GM23338 (cell line): ENCODE data around the gene CCDC127. TPM values are rescaled to one million over a fixed set of nuclear protein-coding genes. Genes with fewer than 3 reads are reported as not detected.

Experiments
- ATAC-seq: fragments of 200-7000 bp; cut with Tn5 transposase; 3 replicates; pipeline ENCODE4 v1.9.1; 2020
- DNase-seq: peaks from one replicate; pipeline ENCODE4 v3.0.0-alpha.2; 2015; ENCODE audit warnings: low spot score
- H2AFZ ChIP-seq: fragments of 200-600 bp; sonication (generic); 2 replicates; pipeline ENCODE4 v1.8.0; 2016; ENCODE audit warnings: antibody characterized with exemption, mild to moderate bottlenecking, moderate library complexity
- H3F3A ChIP-seq: fragments of 200-600 bp; sonication (generic); replicated peaks from 2 replicates; pipeline ENCODE4 v1.8.0; 2017; ENCODE audit warnings: antibody characterized with exemption, mixed run types, low read depth
- H3K27ac ChIP-seq: fragments of 200-600 bp; sonication (generic); 2 replicates; pipeline ENCODE4 v1.6.1; 2016; ENCODE audit warnings: low read depth
- H3K27me3 ChIP-seq: fragments of 200-600 bp; sonication (generic); 2 replicates; pipeline ENCODE4 v1.8.0; 2016; ENCODE audit warnings: mild to moderate bottlenecking, mixed run types, moderate library complexity; ENCODE audit not compliant: insufficient read depth
- H3K36me3 ChIP-seq: fragments of 200-600 bp; sonication (generic); 2 replicates; pipeline ENCODE4 v1.8.0; 2016; ENCODE audit warnings: mild to moderate bottlenecking; ENCODE audit not compliant: insufficient read depth
- H3K4me1 ChIP-seq: fragments of 200-600 bp; sonication (generic); 2 replicates; pipeline ENCODE4 v1.8.0; 2016; ENCODE audit warnings: mild to moderate bottlenecking, moderate library complexity; ENCODE audit not compliant: insufficient read depth
- H3K4me2 ChIP-seq: fragments of 200-600 bp; sonication (generic); 2 replicates; pipeline ENCODE4 v1.7.1; 2017; ENCODE audit warnings: mixed run types
- H3K4me3 ChIP-seq: fragments of 200-600 bp; sonication (generic); 2 replicates; pipeline ENCODE4 v1.6.1; 2016; ENCODE audit warnings: mixed run types
- H3K79me2 ChIP-seq: fragments of 200-600 bp; sonication (generic); replicated peaks from 2 replicates; pipeline ENCODE4 v1.8.0; 2017; ENCODE audit warnings: mild to moderate bottlenecking; ENCODE audit not compliant: insufficient read depth
- H3K9me2 ChIP-seq: fragments of 200-600 bp; sonication (generic); 2 replicates; pipeline ENCODE4 v1.8.0; 2017; ENCODE audit not compliant: insufficient read depth
- H4K20me1 ChIP-seq: fragments of 200-600 bp; sonication (generic); replicated peaks from 2 replicates; pipeline ENCODE4 v1.8.0; 2017; ENCODE audit warnings: mild to moderate bottlenecking; ENCODE audit not compliant: insufficient read depth
- H3K27ac Mint-ChIP-seq: 2 replicates; pipeline ENCODE4 v1.8.0; 2020; ENCODE audit warnings: inconsistent platforms, mild to moderate bottlenecking, moderate library complexity, mixed read lengths
- H3K27me3 Mint-ChIP-seq: 3 replicates; pipeline ENCODE4 v1.8.0; 2022; ENCODE audit warnings: low read depth, mild to moderate bottlenecking, moderate library complexity, mixed read lengths, inconsistent platforms; ENCODE audit not compliant: insufficient read depth, poor library complexity
- H3K36me3 Mint-ChIP-seq: 3 replicates; pipeline ENCODE4 v1.8.0; 2021; ENCODE audit warnings: low read depth, mild to moderate bottlenecking, inconsistent platforms, moderate library complexity, mixed read lengths
- H3K4me1 Mint-ChIP-seq: 3 replicates; pipeline ENCODE4 v1.8.0; 2020; ENCODE audit warnings: mild to moderate bottlenecking, inconsistent platforms, mixed read lengths
- H3K4me3 Mint-ChIP-seq: 3 replicates; pipeline ENCODE4 v1.8.0; 2021; ENCODE audit warnings: moderate library complexity, mild to moderate bottlenecking, inconsistent platforms, mixed read lengths
- H3K9me3 Mint-ChIP-seq: 3 replicates; pipeline ENCODE4 v1.8.0; 2020; ENCODE audit warnings: moderate library complexity, mild to moderate bottlenecking, inconsistent platforms, mixed read lengths
- NANOG ChIP-seq: IDR thresholded peaks from 2 replicates; pipeline ENCODE4 v1.6.1; 2016; ENCODE audit warnings: antibody characterized with exemption, borderline replicate concordance
- ZNF331 ChIP-seq: fragments of 250-450 bp; sonication (Bioruptor Pico); IDR thresholded peaks from 2 replicates; pipeline ENCODE4 v1.5.0; 2020; ENCODE audit warnings: low read depth, mild to moderate bottlenecking, moderate library complexity
- polyA plus RNA-seq: library from polyadenylated mRNA; unstranded; fragments of >200 nt; fragmentation: Nextera tagmentation; extraction: Ambion mirVana; gene quantifications from 2 replicates; pipeline ENCODE4 v1.2.1, GENCODE V29; 2016
- total RNA-seq: library from RNA; depleted of rRNA; stranded (reverse); fragments of >200 nt; shearing (Covaris generic); gene quantifications from 2 replicates; pipeline ENCODE4 v1.2.3, GENCODE V29; 2014
- TF ChIP-seq, protein P1 (sequence below): fragments of 250-450 bp; sonication (Bioruptor Pico); IDR thresholded peaks from 2 replicates; pipeline ENCODE4 v1.5.0; 2020; ENCODE audit warnings: mild to moderate bottlenecking, moderate library complexity

CCDC127 gene
- total and polyA plus RNA-seq, 2 experiments from 2014 or later = 6.0 to 7.2 TPM

DNA sequence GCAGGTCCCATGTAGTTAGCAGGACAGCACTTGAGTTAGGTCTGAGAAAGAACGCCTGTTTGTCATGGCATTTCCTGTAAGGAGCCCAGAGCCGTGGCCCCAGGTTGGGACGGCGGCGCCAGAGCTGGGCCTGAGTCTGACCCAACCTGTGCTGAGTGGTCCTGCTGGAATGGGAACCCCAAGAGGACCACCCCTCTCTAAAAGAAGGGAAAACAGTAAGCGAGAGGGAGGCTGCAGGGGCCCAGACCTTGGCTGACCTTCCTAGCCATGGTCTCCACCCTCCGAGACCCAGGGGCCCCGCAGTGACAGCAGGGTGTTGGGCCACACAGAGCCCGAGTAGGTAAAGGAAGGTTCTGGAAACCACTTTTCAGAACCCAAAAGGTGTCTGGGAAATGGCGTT is 28.5 kb downstream of the CCDC127 start:
- Histone ChIP-seq H3F3A (0 out of 2 replicates have a peak, but pooled peaks cover 2% of the 10 kb centered on the region), H4K20me1 (no peaks in the 10 kb centered on the region; the same call in 1 of the 2 replicates), H3K4me2 (no peak overlapping the region), H3K9me2 (no peaks in the 10 kb centered on the region), H3K27ac (no peak overlapping the region), H3K4me3 (no peak overlapping the region), H2AFZ (no peak overlapping the region), H3K36me3 (no peaks in the 10 kb centered on the region), H3K4me1 (no peaks in the 10 kb centered on the region; the same call in 1 of the 2 replicates), H3K79me2 (no peaks in the 10 kb centered on the region), H3K27me3 (no peaks in the 10 kb centered on the region)
- peaks cover 16% of the 10 kb centered on the region for H3K27me3 Mint-ChIP-seq
- H3K36me3 Mint-ChIP-seq = no peaks in the 10 kb centered on the region; the same call in 2 of the 3 replicates
- DNase-seq = no peak
- peaks cover 16% of the 10 kb centered on the region for H3K4me1 Mint-ChIP-seq
- no peak overlapping the region for H3K27ac Mint-ChIP-seq
- ATAC-seq = no peak
- H3K9me3 Mint-ChIP-seq = no peaks in the 10 kb centered on the region; the same call in 2 of the 3 replicates
- TF ChIP-seq NANOG = no peak
- no peak for TF ChIP-seq ZNF331 (CRISPR knock-in tag)
- TF ChIP-seq, protein P1, sequence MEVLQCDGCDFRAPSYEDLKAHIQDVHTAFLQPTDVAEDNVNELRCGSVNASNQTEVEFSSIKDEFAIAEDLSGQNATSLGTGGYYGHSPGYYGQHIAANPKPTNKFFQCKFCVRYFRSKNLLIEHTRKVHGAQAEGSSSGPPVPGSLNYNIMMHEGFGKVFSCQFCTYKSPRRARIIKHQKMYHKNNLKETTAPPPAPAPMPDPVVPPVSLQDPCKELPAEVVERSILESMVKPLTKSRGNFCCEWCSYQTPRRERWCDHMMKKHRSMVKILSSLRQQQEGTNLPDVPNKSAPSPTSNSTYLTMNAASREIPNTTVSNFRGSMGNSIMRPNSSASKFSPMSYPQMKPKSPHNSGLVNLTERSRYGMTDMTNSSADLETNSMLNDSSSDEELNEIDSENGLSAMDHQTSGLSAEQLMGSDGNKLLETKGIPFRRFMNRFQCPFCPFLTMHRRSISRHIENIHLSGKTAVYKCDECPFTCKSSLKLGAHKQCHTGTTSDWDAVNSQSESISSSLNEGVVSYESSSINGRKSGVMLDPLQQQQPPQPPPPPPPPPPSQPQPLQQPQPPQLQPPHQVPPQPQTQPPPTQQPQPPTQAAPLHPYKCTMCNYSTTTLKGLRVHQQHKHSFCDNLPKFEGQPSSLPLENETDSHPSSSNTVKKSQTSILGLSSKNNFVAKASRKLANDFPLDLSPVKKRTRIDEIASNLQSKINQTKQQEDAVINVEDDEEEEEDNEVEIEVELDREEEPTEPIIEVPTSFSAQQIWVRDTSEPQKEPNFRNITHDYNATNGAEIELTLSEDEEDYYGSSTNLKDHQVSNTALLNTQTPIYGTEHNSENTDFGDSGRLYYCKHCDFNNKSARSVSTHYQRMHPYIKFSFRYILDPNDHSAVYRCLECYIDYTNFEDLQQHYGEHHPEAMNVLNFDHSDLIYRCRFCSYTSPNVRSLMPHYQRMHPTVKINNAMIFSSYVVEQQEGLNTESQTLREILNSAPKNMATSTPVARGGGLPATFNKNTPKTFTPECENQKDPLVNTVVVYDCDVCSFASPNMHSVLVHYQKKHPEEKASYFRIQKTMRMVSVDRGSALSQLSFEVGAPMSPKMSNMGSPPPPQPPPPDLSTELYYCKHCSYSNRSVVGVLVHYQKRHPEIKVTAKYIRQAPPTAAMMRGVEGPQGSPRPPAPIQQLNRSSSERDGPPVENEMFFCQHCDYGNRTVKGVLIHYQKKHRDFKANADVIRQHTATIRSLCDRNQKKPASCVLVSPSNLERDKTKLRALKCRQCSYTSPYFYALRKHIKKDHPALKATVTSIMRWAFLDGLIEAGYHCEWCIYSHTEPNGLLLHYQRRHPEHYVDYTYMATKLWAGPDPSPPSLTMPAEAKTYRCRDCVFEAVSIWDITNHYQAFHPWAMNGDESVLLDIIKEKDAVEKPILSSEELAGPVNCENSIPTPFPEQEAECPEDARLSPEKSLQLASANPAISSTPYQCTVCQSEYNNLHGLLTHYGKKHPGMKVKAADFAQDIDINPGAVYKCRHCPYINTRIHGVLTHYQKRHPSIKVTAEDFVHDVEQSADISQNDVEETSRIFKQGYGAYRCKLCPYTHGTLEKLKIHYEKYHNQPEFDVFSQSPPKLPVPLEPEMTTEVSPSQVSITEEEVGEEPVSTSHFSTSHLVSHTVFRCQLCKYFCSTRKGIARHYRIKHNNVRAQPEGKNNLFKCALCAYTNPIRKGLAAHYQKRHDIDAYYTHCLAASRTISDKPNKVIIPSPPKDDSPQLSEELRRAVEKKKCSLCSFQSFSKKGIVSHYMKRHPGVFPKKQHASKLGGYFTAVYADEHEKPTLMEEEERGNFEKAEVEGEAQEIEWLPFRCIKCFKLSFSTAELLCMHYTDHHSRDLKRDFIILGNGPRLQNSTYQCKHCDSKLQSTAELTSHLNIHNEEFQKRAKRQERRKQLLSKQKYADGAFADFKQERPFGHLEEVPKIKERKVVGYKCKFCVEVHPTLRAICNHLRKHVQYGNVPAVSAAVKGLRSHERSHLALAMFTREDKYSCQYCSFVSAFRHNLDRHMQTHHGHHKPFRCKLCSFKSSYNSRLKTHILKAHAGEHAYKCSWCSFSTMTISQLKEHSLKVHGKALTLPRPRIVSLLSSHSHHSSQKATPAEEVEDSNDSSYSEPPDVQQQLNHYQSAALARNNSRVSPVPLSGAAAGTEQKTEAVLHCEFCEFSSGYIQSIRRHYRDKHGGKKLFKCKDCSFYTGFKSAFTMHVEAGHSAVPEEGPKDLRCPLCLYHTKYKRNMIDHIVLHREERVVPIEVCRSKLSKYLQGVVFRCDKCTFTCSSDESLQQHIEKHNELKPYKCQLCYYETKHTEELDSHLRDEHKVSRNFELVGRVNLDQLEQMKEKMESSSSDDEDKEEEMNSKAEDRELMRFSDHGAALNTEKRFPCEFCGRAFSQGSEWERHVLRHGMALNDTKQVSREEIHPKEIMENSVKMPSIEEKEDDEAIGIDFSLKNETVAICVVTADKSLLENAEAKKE (CRISPR knock-in tag) = no peak
- no peak overlapping the region for H3K4me3 Mint-ChIP-seq
